HT1080 (cell line): ENCODE measurements around the gene FUCA2. TPM values are rescaled to one million over a fixed set of nuclear protein-coding genes. Genes with fewer than 3 reads are reported as not detected.

Source experiments
- small RNA-seq: library from RNA; depleted of rRNA; stranded (forward); fragments of <200 nt; gene quantifications from one replicate; pipeline ENCODE3, GENCODE V24; 2014
- total RNA-seq: library from RNA; depleted of rRNA; stranded (reverse); fragments of >200 nt; shearing (Covaris generic); gene quantifications from 2 replicates; pipeline ENCODE4 v1.2.3, GENCODE V29; 2014; rRNA removed

Gene FUCA2
- total RNA-seq, 1 experiment from 2014 or later, result 55.1 TPM

Small RNAs within 50 kb of the gene (small RNA-seq; reads per million reads assigned to genes)
- gene RNA5SP221, result not detected

Other genes with a start within 250 kb of the FUCA2 start
- gene ADAT2, start 61.0 kb downstream of the FUCA2 start, total RNA-seq, result 5.2 and 5.8 TPM in 2 replicates
- gene PEX3, start 60.9 kb downstream of the FUCA2 start, total RNA-seq, result 26.7 and 27.7 TPM in 2 replicates
- gene PHACTR2, start 166.2 kb upstream of the FUCA2 start, total RNA-seq, result 32.2 and 38.5 TPM in 2 replicates